Heart left ventricle (tissue), 16 donors: Measurements from ENCODE around the gene GSG1L2. TPM values are rescaled to one million over a fixed set of nuclear protein-coding genes. Genes with fewer than 3 reads are reported as not detected.
A peak's percentile ranks its signal among the peaks of the same experiment; 100 is the strongest.
"Not testable (repeated sequence)": the region's sequence is repeated elsewhere in the genome, so short reads cannot be mapped to it uniquely, and the experiment has no call there.

ENCODE experiments used
- ATAC-seq, 4 donors: fragments of 200-7000 bp; cut with Tn5 transposase; one replicate each; pipeline ENCODE4 v1.9.1; 2020 to 2022; ENCODE audit warnings: moderate library complexity in 4 of 4, mild to moderate bottlenecking in 3 of 4, moderate number of reproducible peaks in 1 of 4
- DNase-seq, 5 donors: peaks; one replicate each; pipeline ENCODE4 v3.0.0-alpha.2; 2020
- H3K27ac ChIP-seq, 12 donors: fragments of 200-600 bp; sonication (generic) in 4 of 12; one replicate each; pipeline versions ENCODE4 v1.5.0 to v1.8.0; 2016 to 2022; ENCODE audit warnings: mild to moderate bottlenecking in 2 of 12
- H3K27me3 ChIP-seq, 9 donors: fragments of 200-600 bp; sonication (generic) in 2 of 9; one replicate each; pipeline versions ENCODE4 v1.5.1 to v1.8.0; 2016 to 2022; ENCODE audit warnings: mild to moderate bottlenecking in 3 of 9
- H3K36me3 ChIP-seq, 9 donors: fragments of 200-600 bp; sonication (generic) in 2 of 9; one replicate each; pipeline versions ENCODE4 v1.5.0 to v1.8.0; 2018 to 2022; ENCODE audit warnings: mild to moderate bottlenecking in 2 of 9
- H3K4me1 ChIP-seq, 12 donors: fragments of 200-600 bp; sonication (generic) in 4 of 12; one replicate each; pipeline versions ENCODE4 v1.5.0 to v1.8.0; 2016 to 2022; ENCODE audit warnings: mild to moderate bottlenecking in 3 of 12
- H3K4me3 ChIP-seq, 12 donors: fragments of 200-600 bp; sonication (generic) in 4 of 12; one replicate each; pipeline versions ENCODE4 v1.5.0 to v1.8.0; 2017 to 2022; ENCODE audit warnings: mild to moderate bottlenecking in 9 of 12, moderate library complexity in 4 of 12
- H3K9me3 ChIP-seq, 12 donors: fragments of 200-600 bp; sonication (generic) in 4 of 12; one replicate each; pipeline versions ENCODE4 v1.5.0 to v1.8.0; 2016 to 2022; ENCODE audit warnings: mild to moderate bottlenecking in 1 of 12
- POLR2A ChIP-seq, 2 donors: fragments of 450-650 bp; IDR thresholded peaks; one replicate each; pipeline ENCODE4 v1.6.1; 2017; ENCODE audit warnings: antibody characterized with exemption in 2 of 2, mild to moderate bottlenecking in 2 of 2, moderate library complexity in 2 of 2
- WGBS, 4 donors: extraction: QIAGEN DNeasy Blood & Tissue Kit in 2 of 4; methylation state at CpG; one replicate each; pipeline versions ENCODE4 v1.1.5 to v1.1.7; 2013 to 2018; 5-methylcytosine and 5-hydroxymethylcytosine counted together
- intact Hi-C, 10 donors: fragments of 100-400 bp; cut with DNase I; formaldehyde crosslinking; loops; one replicate each; pipeline versions ENCODE4 v1.11.1 to v1.14.2; 2022
- polyA plus RNA-seq, 2 donors: library from polyadenylated mRNA; stranded (reverse); fragments of 200-250 nt; gene quantifications; one replicate each; pipeline ENCODE4 v1.2.3, GENCODE V29; 2013
- total RNA-seq, 9 donors: library from RNA; depleted of rRNA in 2 of 9; stranded (reverse); fragments of >200 nt in 2 of 9; fragmentation: NEBNext Ultra II Directional in 3 of 9; extraction: Animal tissue kit (Norgen Biotek cat#: 25700) in 3 of 9; gene quantifications; one replicate each; pipeline versions ENCODE4 v1.1.0 to v1.2.4, GENCODE V29; 2016 to 2023
- TF ChIP-seq, protein P1 (sequence below), 12 donors: fragments of 200-600 bp; sonication (generic) in 4 of 12; IDR thresholded peaks; one replicate each; pipeline versions ENCODE4 v1.5.0 to v1.8.0; 2018 to 2022; ENCODE audit warnings: antibody characterized with exemption in 12 of 12, mild to moderate bottlenecking in 5 of 12
- donor health status: ischemic (EF 13 %, LVEDD 7.1; RV severe dilation, severe dysfunction).
- donor health status: healthy with polysubstance abuse.
- donor health status: DM: no; HTN: yes; CAD: no.
- donor health status: DM: no; HTN: no; CAD: no.
- donor health status: ischemic (EF 25% LVEDD 6.9; RV normal size, moderate dysfunction).
- donor health status: ischemic (EF 25% LVEDD 5.7; RV mildly dilated, moderate dysfunction).
- donor health status: healthy.
- donor health status: DM: yes; HTN: yes; CAD: no.
- donor health status: ischemic (EF 35%, LVEDD 5.7; RV mildly dilated, moderate dysfunction).
- donor health status: nonischemic (EF 11% LVEDD 7.7; RV severe dilation, severe dysfunction).
- donor health status: DM: yes; HTN: yes; CAD: no.
- donor health status: PGD.
- donor health status: ischemic (EF 29% LVEDD 5.4; RV normal size, mild dysfunction).
- donor health status: nonischemic (EF 23%, LVEDD 6.1; RV moderate dilation, normal function).

GSG1L2 gene
- total and polyA plus RNA-seq, 11 donors, result not detected

DNA sequence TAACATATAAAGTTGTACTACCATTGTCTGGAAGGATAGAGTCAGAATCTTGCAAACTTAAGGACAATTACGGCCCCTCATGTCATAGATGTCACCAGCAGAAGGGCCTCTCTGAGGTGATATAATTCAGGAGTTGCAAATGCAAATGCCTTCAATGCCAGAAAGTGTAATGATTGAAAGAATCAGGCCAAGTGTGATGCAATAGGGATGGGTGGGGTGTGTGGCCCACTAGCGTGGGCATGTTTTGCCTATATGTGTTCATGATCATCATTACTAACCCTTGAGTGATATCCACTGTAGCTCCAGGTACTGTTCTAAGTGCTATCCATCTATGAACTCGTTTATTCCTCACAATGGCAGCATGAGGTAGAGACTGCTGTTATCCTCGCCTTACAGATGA lies 31.6 kb downstream of the GSG1L2 start:
- H3K9me3 ChIP-seq, result no peaks in the 10 kb centered on the region
- H3K27ac ChIP-seq, result peak overlapping the region in 1 of 12 donors; percentile 88
- TF ChIP-seq, protein P1, sequence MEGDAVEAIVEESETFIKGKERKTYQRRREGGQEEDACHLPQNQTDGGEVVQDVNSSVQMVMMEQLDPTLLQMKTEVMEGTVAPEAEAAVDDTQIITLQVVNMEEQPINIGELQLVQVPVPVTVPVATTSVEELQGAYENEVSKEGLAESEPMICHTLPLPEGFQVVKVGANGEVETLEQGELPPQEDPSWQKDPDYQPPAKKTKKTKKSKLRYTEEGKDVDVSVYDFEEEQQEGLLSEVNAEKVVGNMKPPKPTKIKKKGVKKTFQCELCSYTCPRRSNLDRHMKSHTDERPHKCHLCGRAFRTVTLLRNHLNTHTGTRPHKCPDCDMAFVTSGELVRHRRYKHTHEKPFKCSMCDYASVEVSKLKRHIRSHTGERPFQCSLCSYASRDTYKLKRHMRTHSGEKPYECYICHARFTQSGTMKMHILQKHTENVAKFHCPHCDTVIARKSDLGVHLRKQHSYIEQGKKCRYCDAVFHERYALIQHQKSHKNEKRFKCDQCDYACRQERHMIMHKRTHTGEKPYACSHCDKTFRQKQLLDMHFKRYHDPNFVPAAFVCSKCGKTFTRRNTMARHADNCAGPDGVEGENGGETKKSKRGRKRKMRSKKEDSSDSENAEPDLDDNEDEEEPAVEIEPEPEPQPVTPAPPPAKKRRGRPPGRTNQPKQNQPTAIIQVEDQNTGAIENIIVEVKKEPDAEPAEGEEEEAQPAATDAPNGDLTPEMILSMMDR (IDR thresholded peaks at IDR 0.05), result no peak
- TF ChIP-seq POLR2A (IDR thresholded peaks at IDR 0.05), result no peak
- H3K4me1 ChIP-seq, result peaks cover 0 to 13% (median 6%) of the 10 kb centered on the region in 12 donors
- ATAC-seq (no peak), DNase-seq (no peak)
- H3K36me3 ChIP-seq, result no peaks in the 10 kb centered on the region
- 54 to 72% (median 68%) methylated on average over 4 of the region's 4 CpGs for WGBS, 4 donors
- intact Hi-C loops, result no loop called here
- peaks cover 0 to 4% (median 0%) of the 10 kb centered on the region in 9 donors for H3K27me3 ChIP-seq
- H3K4me3 ChIP-seq, result peak overlapping the region in 1 of 12 donors; percentile 42

DNA sequence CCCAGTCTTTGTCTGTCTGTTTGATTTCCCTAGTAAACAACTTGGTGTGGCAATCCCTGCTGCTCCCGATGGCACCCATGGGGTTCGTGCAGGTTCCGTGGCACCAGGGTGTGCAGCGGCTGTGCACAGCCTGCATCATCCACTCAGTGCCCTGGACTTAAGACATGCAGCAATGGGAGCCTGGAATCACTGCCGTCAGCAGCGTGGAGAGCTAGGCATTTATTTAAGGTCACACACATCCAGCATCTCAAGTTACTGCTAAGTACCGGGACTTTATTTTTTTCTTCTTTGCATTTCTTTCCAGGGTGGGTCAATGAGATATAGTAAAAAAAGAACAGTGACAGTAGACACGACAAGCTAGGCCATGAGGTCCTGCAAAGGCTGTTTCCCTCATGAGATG lies 33.3 kb downstream of the GSG1L2 start:
- DNase-seq (no peak), ATAC-seq (no peak)
- Histone ChIP-seq H3K4me1 (peaks cover 0 to 13% (median 6%) of the 10 kb centered on the region in 12 donors), H3K9me3 (no peaks in the 10 kb centered on the region), H3K4me3 (no peak overlapping the region), H3K27ac (no peak overlapping the region), H3K36me3 (no peaks in the 10 kb centered on the region), H3K27me3 (peaks cover 0 to 5% (median 0%) of the 10 kb centered on the region in 9 donors)
- intact Hi-C loops, result no loop called here
- 71 to 81% (median 76%) methylated on average over 5 to 8 of the region's 8 CpGs for WGBS, 4 donors
- TF ChIP-seq, protein P1 (IDR thresholded peaks at IDR 0.05), result no peak
- no peak for TF ChIP-seq POLR2A (IDR thresholded peaks at IDR 0.05)

GRCh38 chr17:9784544-9784943 lies 37.3 kb downstream of the GSG1L2 start:
- Histone ChIP-seq H3K36me3 (no peaks in the 10 kb centered on the region), H3K9me3 (no peaks in the 10 kb centered on the region), H3K27me3 (peaks cover 0 to 31% (median 0%) of the 10 kb centered on the region in 9 donors), H3K27ac (no peak overlapping the region), H3K4me1 (no peaks in the 10 kb centered on the region), H3K4me3 (no peak overlapping the region)
- intact Hi-C loops, result no loop called here
- DNase-seq, result no peak
- TF ChIP-seq POLR2A (IDR thresholded peaks at IDR 0.05), result no peak
- TF ChIP-seq, protein P1 (IDR thresholded peaks at IDR 0.05), result no peak
- no peak for ATAC-seq
- WGBS, 4 donors, result 94 to 96% (median 95%) methylated on average over 2 of the region's 2 CpGs

GRCh38 chr17:9783465-9783864 lies 38.4 kb downstream of the GSG1L2 start:
- intact Hi-C loops, ATAC-seq: not testable (repeated sequence)

GRCh38 chr17:9783050-9783449 lies 38.8 kb downstream of the GSG1L2 start:
- no peak for ATAC-seq
- peaks cover 0 to 31% (median 0%) of the 10 kb centered on the region in 9 donors for H3K27me3 ChIP-seq
- no peak for DNase-seq
- no peaks in the 10 kb centered on the region for H3K4me1 ChIP-seq
- TF ChIP-seq, protein P1 (IDR thresholded peaks at IDR 0.05), result no peak
- TF ChIP-seq POLR2A (IDR thresholded peaks at IDR 0.05), result no peak
- H3K36me3 ChIP-seq, result no peaks in the 10 kb centered on the region
- H3K9me3 ChIP-seq, result no peaks in the 10 kb centered on the region
- H3K27ac ChIP-seq, result no peak overlapping the region
- WGBS, 4 donors, result 64 to 79% (median 75%) methylated on average over 4 of the region's 4 CpGs
- no peak overlapping the region for H3K4me3 ChIP-seq
- intact Hi-C loops, result no loop called here

More at GRCh38 chr17:9783465-9783864, 38.4 kb downstream of the GSG1L2 start:
- not testable (repeated sequence) for H3K4me3 ChIP-seq, H3K27ac ChIP-seq, DNase-seq, H3K9me3 ChIP-seq, H3K4me1 ChIP-seq, H3K36me3 ChIP-seq
- 82 to 91% (median 87%) methylated on average over 5 of the region's 5 CpGs for WGBS, 4 donors
- peaks cover 0 to 31% (median 0%) of the 10 kb centered on the region in 9 donors for H3K27me3 ChIP-seq
